ENCODE results near the gene RAD51B. TPM values are rescaled to one million over a fixed set of nuclear protein-coding genes. Genes with fewer than 3 reads are reported as not detected.

RAD51B gene
- total RNA-seq, 1 experiment from 2014 or later, result 16.7 TPM

DNA sequence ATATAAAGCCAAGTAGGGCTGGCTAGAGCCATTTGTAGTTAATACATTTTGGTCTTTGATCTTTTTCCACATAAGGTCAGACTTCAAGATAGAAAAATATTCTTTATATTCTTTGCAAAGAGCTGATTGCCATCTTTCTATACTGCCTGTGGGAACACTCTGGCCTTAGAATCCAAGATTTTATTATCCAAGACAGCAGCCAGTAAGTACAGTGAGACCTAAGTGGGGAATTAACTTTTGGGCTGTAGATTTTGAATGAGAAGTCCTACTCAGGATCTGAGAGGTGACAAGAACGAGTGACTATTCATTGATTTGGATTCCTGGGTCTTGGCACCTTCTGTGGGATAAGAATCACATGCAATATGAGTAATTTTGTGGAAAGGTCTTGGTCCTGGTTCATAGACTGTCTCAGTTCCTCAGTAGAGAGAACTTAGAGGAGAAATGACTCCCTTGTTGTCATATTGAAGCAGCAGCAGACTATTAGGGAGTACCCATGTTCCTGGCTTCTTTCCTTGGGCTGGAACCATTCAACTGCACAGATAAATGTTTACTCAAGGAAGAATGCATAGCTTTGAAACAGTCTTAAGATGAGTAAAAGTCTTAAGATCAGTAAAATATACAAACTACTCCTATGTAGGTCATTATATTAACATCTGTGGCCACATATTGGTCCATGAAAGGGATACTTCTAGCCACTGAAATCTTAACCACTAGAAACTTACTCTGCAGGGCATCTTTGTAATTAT is 353.8 kb downstream of the RAD51B start:
- TF ChIP-seq, protein P1, sequence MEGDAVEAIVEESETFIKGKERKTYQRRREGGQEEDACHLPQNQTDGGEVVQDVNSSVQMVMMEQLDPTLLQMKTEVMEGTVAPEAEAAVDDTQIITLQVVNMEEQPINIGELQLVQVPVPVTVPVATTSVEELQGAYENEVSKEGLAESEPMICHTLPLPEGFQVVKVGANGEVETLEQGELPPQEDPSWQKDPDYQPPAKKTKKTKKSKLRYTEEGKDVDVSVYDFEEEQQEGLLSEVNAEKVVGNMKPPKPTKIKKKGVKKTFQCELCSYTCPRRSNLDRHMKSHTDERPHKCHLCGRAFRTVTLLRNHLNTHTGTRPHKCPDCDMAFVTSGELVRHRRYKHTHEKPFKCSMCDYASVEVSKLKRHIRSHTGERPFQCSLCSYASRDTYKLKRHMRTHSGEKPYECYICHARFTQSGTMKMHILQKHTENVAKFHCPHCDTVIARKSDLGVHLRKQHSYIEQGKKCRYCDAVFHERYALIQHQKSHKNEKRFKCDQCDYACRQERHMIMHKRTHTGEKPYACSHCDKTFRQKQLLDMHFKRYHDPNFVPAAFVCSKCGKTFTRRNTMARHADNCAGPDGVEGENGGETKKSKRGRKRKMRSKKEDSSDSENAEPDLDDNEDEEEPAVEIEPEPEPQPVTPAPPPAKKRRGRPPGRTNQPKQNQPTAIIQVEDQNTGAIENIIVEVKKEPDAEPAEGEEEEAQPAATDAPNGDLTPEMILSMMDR (conservative IDR thresholded peaks at IDR 0.05), result no peak
- H3K4me1 Mint-ChIP-seq, result peaks cover 4 to 6% of the 10 kb centered on the region in 2 experiments
- no peak overlapping the region for H3K23ac ChIP-seq (ENCODE audit: insufficient read length, low read depth, low read length)
- H4K20me1 ChIP-seq (ENCODE audit: control insufficient read depth, insufficient read depth, insufficient read length), result no peaks in the 10 kb centered on the region
- no peak overlapping the region for H2AK5ac ChIP-seq (ENCODE audit: insufficient read length, low read length)
- H3K27ac ChIP-seq (ENCODE audit: insufficient read length, low read depth, low read length), result no peak overlapping the region
- H4K8ac ChIP-seq (replicated peaks; ENCODE audit: insufficient read length, low read depth, low read length), result no peak overlapping the region
- no peak overlapping the region for H3K56ac ChIP-seq (ENCODE audit: insufficient read length, low read depth, low read length)
- H3K9ac ChIP-seq (ENCODE audit: extremely low read depth, insufficient read length, low read length), result no peak overlapping the region
- no peak overlapping the region for H3K14ac ChIP-seq (ENCODE audit: insufficient read depth, low read length)
- no peaks in the 10 kb centered on the region for H3K9me3 Mint-ChIP-seq
- no peak overlapping the region for H2BK15ac ChIP-seq (ENCODE audit: low read depth, low read length)
- no peak overlapping the region for H4K5ac ChIP-seq (ENCODE audit: insufficient read length, low read depth, low read length)
- no peak overlapping the region for H3K18ac ChIP-seq (ENCODE audit: insufficient read length, low read depth, low read length)
- H4K91ac ChIP-seq (ENCODE audit: insufficient read length, low read depth, low read length), result no peak overlapping the region
- no peaks in the 10 kb centered on the region for H3K79me2 ChIP-seq (ENCODE audit: insufficient read depth, low read length)
- H2AFZ ChIP-seq (ENCODE audit: low read length), result no peak overlapping the region
- peaks cover 3% of the 10 kb centered on the region; the same call in 1 of the 2 replicates for H3K4me1 ChIP-seq (ENCODE audit: insufficient read depth, low read length)
- H3K27ac Mint-ChIP-seq, result no peak overlapping the region
- H2BK20ac ChIP-seq (ENCODE audit: low read depth, low read length, poor library complexity, severe bottlenecking), result no peak overlapping the region
- no peaks in the 10 kb centered on the region for H3K27me3 ChIP-seq (ENCODE audit: insufficient read depth, low read length)
- no peaks in the 10 kb centered on the region for H3K36me3 Mint-ChIP-seq (ENCODE audit: insufficient read depth in 1 of 3, low read depth in 3 of 3)
- H3K27me3 Mint-ChIP-seq (ENCODE audit: low read depth), result no peaks in the 10 kb centered on the region
- H2BK12ac ChIP-seq (ENCODE audit: insufficient read length, low read depth, low read length), result no peak overlapping the region
- no peak overlapping the region for H2BK5ac ChIP-seq (ENCODE audit: insufficient read length, low read length)
- DNase-seq, result no peak
- H3K4me2 ChIP-seq (ENCODE audit: insufficient read depth, insufficient read length, low read length), result no peak overlapping the region
- no peak overlapping the region for H2BK120ac ChIP-seq (ENCODE audit: low read depth, low read length, poor library complexity, severe bottlenecking)
- WGBS (ENCODE audit: extremely low coverage, insufficient read length, low lambda C conversion rate), result no CpG with 5 or more reads among the region's 1 CpG
- H3T11ph ChIP-seq (ENCODE audit: low read length), result no peak overlapping the region
- no peaks in the 10 kb centered on the region for H3K9me3 ChIP-seq (ENCODE audit: control insufficient read depth, low read depth, low read length)
- no peak overlapping the region for H3K4ac ChIP-seq (ENCODE audit: low read depth, low read length)
- H3K4me3 Mint-ChIP-seq, result no peak overlapping the region
- H3K79me1 ChIP-seq (ENCODE audit: insufficient read depth, low read depth, low read length, poor library complexity, severe bottlenecking), result no peaks in the 10 kb centered on the region
- H3K23me2 ChIP-seq (ENCODE audit: insufficient read length, low read depth, low read length, poor library complexity, severe bottlenecking), result no peaks in the 10 kb centered on the region
